Right ventricle myocardium superior (tissue), 1 donor: ENCODE data around the gene PADI1. TPM values are rescaled to one million over a fixed set of nuclear protein-coding genes. Genes with fewer than 3 reads are reported as not detected.

Experiments
- ATAC-seq: fragments of 200-7000 bp; cut with Tn5 transposase; one replicate; pipeline ENCODE4 v1.9.1; 2020; ENCODE audit warnings: mild to moderate bottlenecking; ENCODE audit not compliant: poor library complexity
- DNase-seq: peaks from one replicate; pipeline ENCODE4 v3.0.0-alpha.2; 2020
- intact Hi-C: fragments of 100-400 bp; cut with DNase I; formaldehyde crosslinking; loops from one replicate; pipeline ENCODE4 v1.11.2; 2022
- microRNA-seq: library from miRNA; unstranded; fragments of <30 nt; microRNA quantifications from one replicate; pipeline ENCODE4 v1.2.0, GENCODE V29; 2020
- total RNA-seq: library from RNA; stranded (reverse); fragmentation: NEBNext Ultra II Directional; extraction: Animal tissue kit (Norgen Biotek cat#: 25700); gene quantifications from one replicate; pipeline ENCODE4 v1.2.1, GENCODE V29; 2021
- donor health status: DM: no; HTN: yes; CAD: no; lungs with severe emphysema.

PADI1 gene
- total RNA-seq, 1 donor from 2014 or later, result not detected

GRCh38 chr1:17278996-17279830 lies 74.3 kb downstream of the PADI1 start:
- no peak for ATAC-seq
- DNase-seq, result no peak
- intact Hi-C loops, result no loop called here

GRCh38 chr1:17280436-17280835 lies 75.5 kb downstream of the PADI1 start:
- no peak for ATAC-seq
- no peak for DNase-seq
- intact Hi-C loops, result no loop called here

DNA sequence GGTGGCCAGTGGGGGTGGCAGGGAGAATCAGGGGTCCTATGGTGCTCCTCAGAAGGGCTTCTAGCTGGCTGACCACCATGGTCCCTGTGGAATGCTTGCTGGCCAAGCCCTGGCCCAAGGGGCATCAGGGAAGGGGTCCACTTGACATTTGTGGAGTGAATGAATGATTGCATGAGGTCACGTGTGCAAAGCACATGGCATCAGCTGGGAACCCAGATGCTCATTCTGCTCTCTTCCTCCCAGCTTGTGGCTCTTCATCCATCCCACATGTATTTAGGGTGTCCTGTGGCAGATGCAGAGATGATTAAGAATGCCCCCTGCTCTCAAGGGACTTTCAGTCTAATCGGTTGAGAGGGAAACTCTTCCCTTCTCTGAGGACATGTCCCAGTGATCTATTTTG lies 76.0 kb downstream of the PADI1 start:
- intact Hi-C loops, result no loop called here
- DNase-seq (no peak), ATAC-seq (no peak)

GRCh38 chr1:17281775-17282181 lies 76.8 kb downstream of the PADI1 start:
- ATAC-seq, result no peak
- no peak for DNase-seq
- intact Hi-C loops, result no loop called here

DNA sequence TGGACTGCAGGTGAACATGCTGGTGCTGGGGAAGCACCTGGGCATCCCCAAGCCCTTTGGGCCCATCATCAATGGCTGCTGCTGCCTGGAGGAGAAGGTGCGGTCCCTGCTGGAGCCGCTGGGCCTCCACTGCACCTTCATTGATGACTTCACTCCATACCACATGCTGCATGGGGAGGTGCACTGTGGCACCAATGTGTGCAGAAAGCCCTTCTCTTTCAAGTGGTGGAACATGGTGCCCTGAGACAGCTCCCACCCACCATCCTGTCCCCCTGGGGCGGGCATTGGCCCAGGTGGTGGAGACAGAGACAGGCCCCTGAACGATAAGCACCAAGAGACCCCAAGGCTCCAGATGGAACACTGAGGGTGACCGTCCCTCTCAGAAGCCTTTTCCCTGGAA lies 77.9 kb downstream of the PADI1 start:
- DNase-seq (no peak), ATAC-seq (no peak)
- intact Hi-C loops, result no loop called here

- ATAC-seq, result no peak
- no peak for DNase-seq
- intact Hi-C loops, result no loop called here
These were observed 81.7 kb downstream of the PADI1 start for GRCh38 chr1:17286646-17287045.

DNA sequence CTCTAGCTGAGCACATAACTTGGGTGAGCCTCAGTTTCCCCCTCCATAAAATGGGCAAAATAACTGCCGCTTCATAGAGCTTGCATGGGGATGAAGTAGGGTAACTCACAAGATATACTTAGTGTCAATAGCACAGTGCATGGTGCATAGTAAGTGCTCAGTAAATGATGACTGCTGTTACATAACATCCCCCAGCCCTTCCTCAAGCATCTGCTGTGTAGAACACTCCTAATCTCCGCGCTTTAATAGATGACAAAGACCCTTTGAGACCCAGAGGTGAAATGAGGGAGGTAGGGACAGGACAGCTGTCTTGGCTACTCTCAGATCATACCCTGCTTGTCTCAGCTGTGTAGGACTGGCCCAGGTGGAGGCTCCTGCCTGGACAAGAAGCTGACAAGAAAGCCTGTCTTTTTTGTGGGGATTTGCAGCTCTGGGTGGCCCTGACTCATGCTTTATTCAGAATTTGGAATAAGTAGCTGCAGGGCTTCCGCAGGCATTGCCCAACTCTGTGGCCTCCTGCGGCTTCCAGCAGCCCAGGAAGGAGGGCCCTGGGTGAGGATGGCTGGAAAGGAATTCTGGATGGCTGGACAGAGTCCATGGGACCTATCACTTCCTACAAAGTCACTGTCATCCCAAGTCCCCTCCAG lies 82.3 kb downstream of the PADI1 start:
- ATAC-seq, result no peak
- DNase-seq, result no peak
- intact Hi-C loops, result no loop called here

DNA sequence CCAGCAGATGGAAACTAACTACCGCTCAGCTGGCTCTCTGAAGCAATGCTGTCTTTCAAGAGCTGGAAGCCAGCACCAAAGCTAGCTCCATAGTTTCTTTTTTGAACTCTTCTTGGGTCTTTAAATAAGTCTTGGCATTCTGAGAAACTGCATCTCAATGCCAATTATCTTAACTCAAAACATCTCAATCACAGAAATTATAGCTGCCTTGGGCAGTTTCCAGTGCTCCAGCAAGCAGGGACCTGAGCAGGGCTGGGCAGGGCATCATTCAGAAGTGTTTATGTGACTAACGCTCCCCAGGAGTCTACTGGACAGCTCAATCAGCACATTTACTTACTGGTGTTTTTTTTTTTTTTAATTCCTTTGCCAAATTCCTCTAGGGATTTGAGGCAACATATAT lies 84.8 kb downstream of the PADI1 start:
- no peak for ATAC-seq
- DNase-seq, result no peak
- intact Hi-C loops, result no loop called here

DNA sequence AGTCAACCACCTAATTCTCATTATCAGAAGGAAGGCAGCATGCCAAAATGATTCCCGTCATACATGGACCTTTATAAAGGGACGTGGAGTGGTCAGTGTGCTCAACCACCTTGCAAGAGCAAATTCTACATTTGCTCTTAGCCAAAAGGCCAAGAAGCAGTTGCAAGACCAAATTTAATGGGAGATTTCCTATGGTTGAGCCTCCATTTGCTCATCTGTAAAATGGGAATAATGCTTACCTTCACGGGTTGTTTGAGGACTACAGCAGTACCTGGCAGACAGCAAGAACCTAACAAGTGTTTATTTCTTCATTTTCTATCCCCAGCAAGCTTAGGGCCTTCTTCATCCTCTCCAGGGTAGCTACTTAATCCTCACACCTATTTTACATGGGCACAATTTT lies 85.6 kb downstream of the PADI1 start:
- intact Hi-C loops, result no loop called here
- DNase-seq (no peak), ATAC-seq (no peak)

DNA sequence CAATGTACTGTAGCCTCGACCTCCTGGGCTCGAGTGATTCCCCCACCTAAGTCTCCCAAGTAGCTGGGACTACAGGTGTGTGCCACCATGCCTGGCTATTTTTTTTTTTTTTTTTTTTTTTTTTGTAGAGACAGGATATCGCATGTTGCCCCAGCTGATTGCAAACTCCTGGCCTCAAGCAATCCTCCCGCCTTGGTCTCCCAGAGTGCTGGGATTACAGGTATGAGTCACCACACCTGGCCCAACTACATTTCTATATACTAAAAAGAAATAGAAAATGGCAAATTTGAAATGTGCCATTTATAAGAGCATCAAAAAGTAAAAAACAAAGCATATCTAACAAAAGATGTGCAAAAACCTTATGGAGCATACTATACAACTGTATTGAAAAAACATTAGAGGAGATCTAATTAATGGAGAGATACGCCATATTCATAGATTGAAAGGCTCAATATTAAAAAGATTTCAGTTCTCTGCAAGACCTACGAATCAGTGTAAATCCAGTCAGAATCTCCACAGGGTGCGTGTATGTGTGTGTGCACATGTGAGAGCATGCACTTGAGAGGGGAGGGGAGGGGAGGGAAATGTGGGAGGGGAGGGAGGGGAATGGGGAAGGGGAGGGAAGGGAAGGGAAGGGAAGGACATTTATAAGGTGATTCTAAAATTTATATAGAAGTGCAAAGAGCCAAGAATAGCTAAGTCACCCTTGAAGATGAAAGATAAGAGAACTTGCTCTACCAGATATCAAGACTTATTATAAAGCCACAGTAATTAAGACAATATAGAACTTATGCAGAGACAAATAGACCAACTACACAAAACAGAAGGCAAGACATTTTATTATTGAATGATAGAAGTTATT lies 87.6 kb downstream of the PADI1 start:
- intact Hi-C loops, result no loop called here
- no peak for ATAC-seq

DNA sequence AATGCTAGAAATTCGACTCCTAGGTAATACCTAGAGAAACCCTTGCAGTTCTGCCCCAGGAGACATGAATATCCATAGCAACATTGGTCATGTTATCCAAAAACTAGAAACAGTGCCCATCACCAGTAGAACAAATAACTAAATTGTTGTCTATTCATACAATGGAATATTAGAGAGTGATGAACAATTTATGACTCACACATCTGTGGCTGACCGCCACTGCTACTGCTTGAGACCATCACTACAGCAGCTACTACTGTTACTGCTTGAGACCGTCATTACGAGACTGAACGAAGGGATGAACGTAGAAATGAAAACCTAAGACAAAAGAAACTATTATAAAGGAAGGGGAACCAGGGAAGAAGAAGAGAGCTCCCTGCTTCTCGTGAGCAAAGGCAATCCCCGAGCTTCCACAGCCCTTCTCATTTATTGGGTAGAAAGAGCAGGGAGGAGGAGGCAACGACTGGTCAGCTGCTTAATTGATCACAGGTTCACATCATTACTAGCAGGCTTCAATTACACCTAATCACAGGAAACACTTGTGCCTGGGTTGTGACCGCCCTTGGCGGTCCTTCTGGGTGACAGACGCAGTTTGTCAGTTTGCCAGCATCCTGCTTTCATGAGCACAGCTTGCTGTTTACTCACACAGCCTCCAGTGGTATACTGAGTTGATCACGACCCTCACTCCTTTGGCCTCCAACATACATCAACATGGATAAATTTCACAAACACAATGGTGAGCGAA lies 88.9 kb downstream of the PADI1 start:
- DNase-seq (no peak), ATAC-seq (no peak)
- intact Hi-C loops, result no loop called here

More for the DNA sequence above, 87.6 kb downstream of the PADI1 start:
- no peak for DNase-seq

GRCh38 chr1:17295292-17295691 lies 90.4 kb downstream of the PADI1 start:
- DNase-seq (no peak), ATAC-seq (no peak)
- intact Hi-C loops, result no loop called here

Small RNAs within 50 kb of the gene (microRNA-seq; reads per million reads assigned to microRNA genes)
- not detected for gene MIR3972

Other genes starting within 250 kb of the PADI1 start
- 4.1 TPM for gene MFAP2, start 224.5 kb upstream of the PADI1 start, total RNA-seq
- gene ATP13A2, start 193.2 kb upstream of the PADI1 start, total RNA-seq, result 15.6 TPM
- 409 TPM for gene SDHB, start 151.1 kb upstream of the PADI1 start, total RNA-seq
- 0.46 TPM for gene PADI2, start 85.7 kb upstream of the PADI1 start, total RNA-seq
- gene PADI3, start 44.0 kb downstream of the PADI1 start, total RNA-seq, result not detected
- 0.48 TPM for gene PADI4, start 103.1 kb downstream of the PADI1 start, total RNA-seq
- not detected for gene PADI6, start 167.1 kb downstream of the PADI1 start, total RNA-seq
- 11.3 TPM for gene RCC2, start 234.5 kb downstream of the PADI1 start, total RNA-seq